ENCODE data around the gene GPR162.

The GPR162 gene

DNA sequence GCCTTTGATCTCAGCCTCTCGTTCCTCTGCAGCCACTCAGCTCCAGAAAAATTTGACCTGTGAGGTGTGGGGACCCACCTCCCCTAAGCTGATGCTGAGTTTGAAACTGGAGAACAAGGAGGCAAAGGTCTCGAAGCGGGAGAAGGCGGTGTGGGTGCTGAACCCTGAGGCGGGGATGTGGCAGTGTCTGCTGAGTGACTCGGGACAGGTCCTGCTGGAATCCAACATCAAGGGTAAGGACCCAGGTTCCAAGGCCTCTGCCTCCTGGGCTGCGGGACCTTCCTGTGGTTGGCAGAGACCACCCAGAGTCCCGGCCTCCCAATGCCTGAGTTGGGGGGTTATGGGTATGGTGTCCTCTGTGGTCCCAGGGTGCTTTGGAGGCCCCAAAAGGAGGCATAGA lies 4.5 kb upstream of the GPR162 start:
- no peaks in the 10 kb centered on the region for H4K20me1 ChIP-seq (ENCODE audit: insufficient read depth, low read length)
- TF ChIP-seq, protein P1, sequence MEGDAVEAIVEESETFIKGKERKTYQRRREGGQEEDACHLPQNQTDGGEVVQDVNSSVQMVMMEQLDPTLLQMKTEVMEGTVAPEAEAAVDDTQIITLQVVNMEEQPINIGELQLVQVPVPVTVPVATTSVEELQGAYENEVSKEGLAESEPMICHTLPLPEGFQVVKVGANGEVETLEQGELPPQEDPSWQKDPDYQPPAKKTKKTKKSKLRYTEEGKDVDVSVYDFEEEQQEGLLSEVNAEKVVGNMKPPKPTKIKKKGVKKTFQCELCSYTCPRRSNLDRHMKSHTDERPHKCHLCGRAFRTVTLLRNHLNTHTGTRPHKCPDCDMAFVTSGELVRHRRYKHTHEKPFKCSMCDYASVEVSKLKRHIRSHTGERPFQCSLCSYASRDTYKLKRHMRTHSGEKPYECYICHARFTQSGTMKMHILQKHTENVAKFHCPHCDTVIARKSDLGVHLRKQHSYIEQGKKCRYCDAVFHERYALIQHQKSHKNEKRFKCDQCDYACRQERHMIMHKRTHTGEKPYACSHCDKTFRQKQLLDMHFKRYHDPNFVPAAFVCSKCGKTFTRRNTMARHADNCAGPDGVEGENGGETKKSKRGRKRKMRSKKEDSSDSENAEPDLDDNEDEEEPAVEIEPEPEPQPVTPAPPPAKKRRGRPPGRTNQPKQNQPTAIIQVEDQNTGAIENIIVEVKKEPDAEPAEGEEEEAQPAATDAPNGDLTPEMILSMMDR (IDR thresholded peaks at IDR 0.05; ENCODE audit: low read length) = no peak
- TF ChIP-seq EZH2 (optimal IDR thresholded peaks at IDR 0.05; ENCODE audit: low read depth, low read length) = no peak
- TF ChIP-seq EZH2phosphoT487 (IDR thresholded peaks at IDR 0.05; ENCODE audit: low read length) = no peak
- peaks cover 33% of the 10 kb centered on the region for H3K27me3 ChIP-seq (replicated peaks; ENCODE audit: insufficient read depth, low read length)
- no peak overlapping the region for H3K4me3 ChIP-seq (ENCODE audit: low read length)
- H3K27ac ChIP-seq (ENCODE audit: low read length) = no peak overlapping the region
- no peaks in the 10 kb centered on the region for H3K4me1 ChIP-seq (ENCODE audit: low read length)
- no peaks in the 10 kb centered on the region for H3K9me3 ChIP-seq (replicated peaks; ENCODE audit: insufficient read depth, low read length)
- H3K9ac ChIP-seq (ENCODE audit: low read length) = no peak overlapping the region
- DNase-seq = no peak
- no peaks in the 10 kb centered on the region for H3K79me2 ChIP-seq (ENCODE audit: low read length)
- no peaks in the 10 kb centered on the region for H3F3A ChIP-seq (ENCODE audit: insufficient read depth, low read length)
- H3K36me3 ChIP-seq (replicated peaks; ENCODE audit: insufficient read depth, low read length) = no peaks in the 10 kb centered on the region
- no peak overlapping the region for H2AFZ ChIP-seq (ENCODE audit: low read length)
- no peaks in the 10 kb centered on the region for H3K9me2 ChIP-seq (replicated peaks; ENCODE audit: insufficient read depth, low read length)
- H3K4me2 ChIP-seq (ENCODE audit: low read depth, low read length) = no peak overlapping the region

DNA sequence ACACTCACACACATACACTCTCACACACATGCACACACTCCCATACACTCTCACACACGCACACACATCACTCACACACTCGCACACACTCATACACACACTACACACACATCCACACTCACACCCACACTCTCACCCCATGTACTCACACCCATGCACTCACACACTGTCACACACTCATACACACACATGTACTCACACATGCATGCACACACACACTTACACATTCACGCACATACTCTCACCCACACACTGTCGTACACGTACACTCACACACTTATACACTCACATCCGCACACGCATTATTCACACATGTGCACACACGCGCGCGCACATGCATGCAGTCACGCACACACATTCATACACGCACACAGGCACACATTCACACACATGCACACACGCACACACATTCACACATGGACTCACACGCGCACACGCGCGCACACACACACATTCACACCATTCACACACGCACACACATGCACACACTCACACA lies 3.9 kb upstream of the GPR162 start:
- no peaks in the 10 kb centered on the region for H4K20me1 ChIP-seq (ENCODE audit: insufficient read depth, low read length)
- no peaks in the 10 kb centered on the region for H3F3A ChIP-seq (ENCODE audit: insufficient read depth, low read length)
- H3K9me3 ChIP-seq (replicated peaks; ENCODE audit: insufficient read depth, low read length) = no peaks in the 10 kb centered on the region
- TF ChIP-seq, protein P1 (IDR thresholded peaks at IDR 0.05; ENCODE audit: low read length) = no peak
- TF ChIP-seq EZH2 (optimal IDR thresholded peaks at IDR 0.05; ENCODE audit: low read depth, low read length) (no peak), EZH2phosphoT487 (IDR thresholded peaks at IDR 0.05; ENCODE audit: low read length) (no peak)
- DNase-seq = no peak
- H2AFZ ChIP-seq (ENCODE audit: low read length) = no peak overlapping the region
- no peak overlapping the region for H3K27ac ChIP-seq (ENCODE audit: low read length)
- H3K4me2 ChIP-seq (ENCODE audit: low read depth, low read length) = no peak overlapping the region
- no peaks in the 10 kb centered on the region for H3K4me1 ChIP-seq (ENCODE audit: low read length)
- no peaks in the 10 kb centered on the region for H3K36me3 ChIP-seq (replicated peaks; ENCODE audit: insufficient read depth, low read length)
- H3K27me3 ChIP-seq (replicated peaks; ENCODE audit: insufficient read depth, low read length) = peaks cover 39% of the 10 kb centered on the region
- no peak overlapping the region for H3K9ac ChIP-seq (ENCODE audit: low read length)
- H3K79me2 ChIP-seq (ENCODE audit: low read length) = no peaks in the 10 kb centered on the region
- no peak overlapping the region for H3K4me3 ChIP-seq (ENCODE audit: low read length)
- H3K9me2 ChIP-seq (replicated peaks; ENCODE audit: insufficient read depth, low read length) = no peaks in the 10 kb centered on the region

DNA sequence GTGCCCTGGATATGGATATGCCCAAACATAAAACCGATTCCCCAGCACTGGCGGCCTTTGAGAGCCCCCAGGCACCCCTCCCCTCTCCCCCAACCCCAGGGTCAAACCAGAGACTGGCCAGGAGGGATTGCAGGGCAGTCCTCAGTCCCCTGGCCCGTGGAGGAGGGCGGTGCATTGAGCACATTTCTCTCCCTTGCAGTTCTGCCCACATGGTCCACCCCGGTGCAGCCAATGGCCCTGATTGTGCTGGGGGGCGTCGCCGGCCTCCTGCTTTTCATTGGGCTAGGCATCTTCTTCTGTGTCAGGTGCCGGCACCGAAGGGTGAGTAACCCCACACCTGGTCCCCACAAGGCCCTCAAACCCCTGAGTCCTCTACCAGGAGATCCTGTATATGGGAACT lies 3.4 kb upstream of the GPR162 start:
- no peak overlapping the region for H3K27ac ChIP-seq (ENCODE audit: low read length)
- no peak overlapping the region for H2AFZ ChIP-seq (ENCODE audit: low read length)
- H3K4me3 ChIP-seq (ENCODE audit: low read length) = no peak overlapping the region
- TF ChIP-seq, protein P1 (IDR thresholded peaks at IDR 0.05; ENCODE audit: low read length) = no peak
- TF ChIP-seq EZH2phosphoT487 (IDR thresholded peaks at IDR 0.05; ENCODE audit: low read length) = no peak
- no peak for TF ChIP-seq EZH2 (optimal IDR thresholded peaks at IDR 0.05; ENCODE audit: low read depth, low read length)
- no peaks in the 10 kb centered on the region for H3K36me3 ChIP-seq (replicated peaks; ENCODE audit: insufficient read depth, low read length)
- H3K4me1 ChIP-seq (ENCODE audit: low read length) = no peaks in the 10 kb centered on the region
- H4K20me1 ChIP-seq (ENCODE audit: insufficient read depth, low read length) = no peaks in the 10 kb centered on the region
- no peaks in the 10 kb centered on the region for H3K9me3 ChIP-seq (replicated peaks; ENCODE audit: insufficient read depth, low read length)
- H3K9me2 ChIP-seq (replicated peaks; ENCODE audit: insufficient read depth, low read length) = no peaks in the 10 kb centered on the region
- no peaks in the 10 kb centered on the region for H3F3A ChIP-seq (ENCODE audit: insufficient read depth, low read length)
- H3K79me2 ChIP-seq (ENCODE audit: low read length) = no peaks in the 10 kb centered on the region
- no peak for DNase-seq
- no peak overlapping the region for H3K4me2 ChIP-seq (ENCODE audit: low read depth, low read length)
- H3K9ac ChIP-seq (ENCODE audit: low read length) = no peak overlapping the region
- H3K27me3 ChIP-seq (replicated peaks; ENCODE audit: insufficient read depth, low read length) = peaks cover 43% of the 10 kb centered on the region

Measured in MM.1S (cell line).